NB4 (cell line): ENCODE measurements around the gene DNAJC13.

Source experiments
- CTCF ChIP-seq: IDR thresholded peaks from one replicate; pipeline ENCODE4 v1.5.1; 2012; ENCODE audit warnings: low read depth, low read length
- MAX ChIP-seq: IDR thresholded peaks from 2 replicates; pipeline ENCODE4 v1.6.1; 2011; ENCODE audit warnings: low read depth, low read length
- POLR2A ChIP-seq: IDR thresholded peaks from 2 replicates; pipeline ENCODE4 v1.6.1; 2011; ENCODE audit warnings: mild to moderate bottlenecking; ENCODE audit not compliant: insufficient read length; ENCODE audit errors: extremely low read depth

DNA sequence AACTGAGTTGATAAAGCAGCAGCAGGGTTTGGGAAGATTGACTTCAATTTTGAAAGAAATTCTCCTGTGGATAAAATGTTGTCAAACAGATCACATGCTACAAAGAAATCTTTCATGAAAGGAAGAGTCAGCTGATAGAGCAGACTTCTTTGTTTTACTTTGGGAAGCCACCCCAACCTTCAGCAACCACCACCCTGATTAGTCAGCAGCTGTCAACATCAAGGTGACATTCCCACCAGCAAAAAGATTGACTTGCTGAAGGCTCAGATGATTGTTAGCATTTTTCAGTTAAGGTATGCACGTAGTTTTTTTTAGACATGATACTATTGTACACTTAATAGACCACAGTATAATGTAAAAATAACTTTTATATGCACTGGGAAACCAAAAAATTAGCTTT lies 92.2 kb downstream of the DNAJC13 start:
- no peak for TF ChIP-seq CTCF
- TF ChIP-seq POLR2A, result no peak
- no peak for TF ChIP-seq MAX
